ENCODE measurements around the gene BTN3A1.

DNA sequence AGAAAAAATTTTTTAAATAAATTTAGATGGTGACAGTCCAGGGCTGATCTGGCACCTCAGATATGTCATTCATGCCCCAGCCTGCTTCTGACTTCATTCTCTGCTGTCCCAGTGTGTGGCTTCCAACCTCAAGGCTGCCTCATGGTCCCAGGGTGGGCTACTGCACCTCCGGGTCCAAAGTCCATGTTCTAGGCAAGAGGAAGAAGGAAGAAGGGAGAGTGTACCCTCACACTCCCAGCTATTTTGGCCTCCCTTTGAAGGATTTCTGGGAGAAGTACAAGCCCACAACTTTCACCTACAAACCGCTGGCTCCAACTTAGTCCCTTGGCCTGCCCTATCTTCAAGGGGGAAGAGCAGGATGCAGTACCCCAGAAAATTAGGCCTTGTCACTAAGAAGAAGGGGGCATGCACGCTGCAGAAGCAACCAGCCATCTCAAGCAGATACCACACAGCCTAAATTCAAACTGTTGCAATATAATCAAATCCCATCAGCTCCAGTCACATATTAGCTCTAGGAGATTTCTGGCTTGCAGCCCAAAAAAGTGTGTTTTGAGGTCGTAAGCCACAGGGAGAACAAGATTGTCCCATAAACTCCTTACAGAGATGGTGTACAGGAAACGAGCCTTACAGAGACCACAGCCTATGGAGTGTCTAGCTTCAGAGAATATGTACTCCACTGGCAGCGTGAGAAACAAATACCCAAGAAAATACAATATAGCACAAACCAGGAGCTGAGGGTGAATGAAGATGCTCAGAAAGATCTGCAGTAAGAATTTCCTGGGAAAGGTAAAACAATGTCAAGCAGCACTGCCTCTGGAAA is 38.0 kb upstream of the BTN3A1 start:
- TF ChIP-seq, protein P1, sequence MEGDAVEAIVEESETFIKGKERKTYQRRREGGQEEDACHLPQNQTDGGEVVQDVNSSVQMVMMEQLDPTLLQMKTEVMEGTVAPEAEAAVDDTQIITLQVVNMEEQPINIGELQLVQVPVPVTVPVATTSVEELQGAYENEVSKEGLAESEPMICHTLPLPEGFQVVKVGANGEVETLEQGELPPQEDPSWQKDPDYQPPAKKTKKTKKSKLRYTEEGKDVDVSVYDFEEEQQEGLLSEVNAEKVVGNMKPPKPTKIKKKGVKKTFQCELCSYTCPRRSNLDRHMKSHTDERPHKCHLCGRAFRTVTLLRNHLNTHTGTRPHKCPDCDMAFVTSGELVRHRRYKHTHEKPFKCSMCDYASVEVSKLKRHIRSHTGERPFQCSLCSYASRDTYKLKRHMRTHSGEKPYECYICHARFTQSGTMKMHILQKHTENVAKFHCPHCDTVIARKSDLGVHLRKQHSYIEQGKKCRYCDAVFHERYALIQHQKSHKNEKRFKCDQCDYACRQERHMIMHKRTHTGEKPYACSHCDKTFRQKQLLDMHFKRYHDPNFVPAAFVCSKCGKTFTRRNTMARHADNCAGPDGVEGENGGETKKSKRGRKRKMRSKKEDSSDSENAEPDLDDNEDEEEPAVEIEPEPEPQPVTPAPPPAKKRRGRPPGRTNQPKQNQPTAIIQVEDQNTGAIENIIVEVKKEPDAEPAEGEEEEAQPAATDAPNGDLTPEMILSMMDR (IDR thresholded peaks at IDR 0.05): no peak
- no peak for TF ChIP-seq POLR2A (IDR thresholded peaks at IDR 0.05)
- TF ChIP-seq POLR2AphosphoS5 (IDR thresholded peaks at IDR 0.05): no peak
